ENCODE data around the gene FOXA1. TPM values are rescaled to one million over a fixed set of nuclear protein-coding genes. Genes with fewer than 3 reads are reported as not detected.

The FOXA1 gene
- total and polyA plus RNA-seq, 11 donors, result not detected

GRCh38 chr14:37608649-37609048 is 13.6 kb upstream of the FOXA1 start:
- Histone ChIP-seq H3K9me3 (peaks cover 0 to 12% (median under 1%) of the 10 kb centered on the region in 12 donors), H3K4me1 (no peaks in the 10 kb centered on the region), H3K27ac (no peak overlapping the region), H3K4me3 (no peak overlapping the region), H3K27me3 (peaks cover 13 to 99% (median 43%) of the 10 kb centered on the region in 9 donors), H3K36me3 (no peaks in the 10 kb centered on the region)
- intact Hi-C loops (cut with DNase I), result no loop called here
- 70 to 82% (median 73%) methylated on average over 3 of the region's 3 CpGs for WGBS, 4 donors
- ATAC-seq (no peak), DNase-seq (no peak)
- TF ChIP-seq CTCF (IDR thresholded peaks at IDR 0.05), result no peak

GRCh38 chr14:37606678-37607077 is 11.6 kb upstream of the FOXA1 start:
- intact Hi-C loops (cut with DNase I), result no loop called here
- H3K27ac ChIP-seq, result no peak overlapping the region
- H3K27me3 ChIP-seq, result peaks cover 29 to 99% (median 62%) of the 10 kb centered on the region in 9 donors
- DNase-seq (no peak), ATAC-seq (no peak)
- no peaks in the 10 kb centered on the region for H3K9me3 ChIP-seq
- H3K4me1 ChIP-seq, result no peaks in the 10 kb centered on the region
- H3K4me3 ChIP-seq, result no peak overlapping the region
- H3K36me3 ChIP-seq, result no peaks in the 10 kb centered on the region
- TF ChIP-seq POLR2A (IDR thresholded peaks at IDR 0.05) (no peak), CTCF (IDR thresholded peaks at IDR 0.05) (no peak)

GRCh38 chr14:37603688-37604251 is 8.7 kb upstream of the FOXA1 start:
- Histone ChIP-seq H3K4me1 (peaks cover 0 to 14% (median 9%) of the 10 kb centered on the region in 12 donors), H3K27ac (no peak overlapping the region), H3K4me3 (no peak overlapping the region), H3K36me3 (no peaks in the 10 kb centered on the region), H3K9me3 (no peaks in the 10 kb centered on the region), H3K27me3 (peaks cover 49 to 99% (median 68%) of the 10 kb centered on the region in 9 donors)
- DNase-seq (no peak), ATAC-seq (no peak)
- 60 to 81% (median 72%) methylated on average over 9 of the region's 9 CpGs for WGBS, 4 donors
- TF ChIP-seq POLR2A (IDR thresholded peaks at IDR 0.05) (no peak), CTCF (IDR thresholded peaks at IDR 0.05) (no peak)
- intact Hi-C loops (cut with DNase I), result no loop called here

- Histone ChIP-seq H3K27ac (no peak overlapping the region), H3K36me3 (no peaks in the 10 kb centered on the region), H3K9me3 (no peaks in the 10 kb centered on the region), H3K4me1 (peaks cover 0 to 24% (median 13%) of the 10 kb centered on the region in 12 donors), H3K4me3 (no peak overlapping the region), H3K27me3 (peaks cover 58 to 100% (median 77%) of the 10 kb centered on the region in 9 donors)
- no peak for DNase-seq
- ATAC-seq, result no peak
- intact Hi-C loops (cut with DNase I), result no loop called here
- WGBS, 4 donors, result 12 to 28% (median 21%) methylated on average over 24 of the region's 24 CpGs
- no peak for TF ChIP-seq POLR2A (IDR thresholded peaks at IDR 0.05)
- no peak for TF ChIP-seq CTCF (IDR thresholded peaks at IDR 0.05)
Measured at GRCh38 chr14:37602605-37603453, 7.8 kb upstream of the FOXA1 start.

Data from heart left ventricle (tissue), 16 donors.